Inflammatory macrophage (primary cell): ENCODE results near the gene PCNX3.

Experiments used
- DNase-seq, 2 donors: peaks; one replicate each; pipeline ENCODE4 v3.0.0-alpha.2; 2020 to 2022

PCNX3 gene

DNA sequence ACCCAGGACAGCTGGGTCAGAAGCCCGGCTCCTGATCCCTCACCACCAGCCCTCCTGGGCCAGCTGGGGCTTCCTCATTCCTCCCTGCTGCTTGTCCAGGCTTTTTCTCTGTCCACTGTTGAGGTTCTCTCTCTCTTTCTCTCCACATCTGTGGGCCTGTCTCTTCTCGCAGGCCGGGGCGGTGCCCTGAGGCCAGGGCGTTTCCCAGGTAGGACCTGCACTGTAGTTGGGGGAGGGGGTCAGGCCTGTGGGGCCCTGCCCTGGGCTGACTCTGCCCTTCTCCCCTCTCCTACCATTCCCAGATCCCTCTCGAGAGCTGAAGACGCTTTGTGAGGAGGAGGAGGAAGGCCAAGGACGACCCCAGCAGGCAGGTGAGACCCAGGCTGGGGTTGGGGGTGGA, 34.8 kb upstream of the PCNX3 start:
- no peak for DNase-seq

DNA sequence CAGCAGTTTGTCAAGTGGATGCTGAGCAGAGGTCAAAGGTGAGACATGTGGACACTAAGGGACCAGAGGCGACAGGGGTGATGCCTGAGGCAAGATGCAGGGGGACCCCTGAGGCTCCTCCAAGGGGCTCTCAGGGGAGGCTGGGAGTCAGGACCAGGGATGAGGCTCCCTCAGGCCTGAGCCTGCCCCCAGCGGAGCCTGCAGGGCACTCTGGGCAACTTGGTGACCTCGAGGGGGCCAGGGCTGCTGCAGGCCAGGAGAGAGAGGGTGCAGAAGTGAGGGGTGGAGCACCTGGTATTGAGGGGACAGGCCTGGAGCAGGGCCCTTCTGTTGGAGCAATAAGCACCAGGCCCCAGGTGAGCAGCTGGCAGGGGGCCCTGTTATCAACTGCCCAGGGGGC, 33.6 kb upstream of the PCNX3 start:
- no peak for DNase-seq

DNA sequence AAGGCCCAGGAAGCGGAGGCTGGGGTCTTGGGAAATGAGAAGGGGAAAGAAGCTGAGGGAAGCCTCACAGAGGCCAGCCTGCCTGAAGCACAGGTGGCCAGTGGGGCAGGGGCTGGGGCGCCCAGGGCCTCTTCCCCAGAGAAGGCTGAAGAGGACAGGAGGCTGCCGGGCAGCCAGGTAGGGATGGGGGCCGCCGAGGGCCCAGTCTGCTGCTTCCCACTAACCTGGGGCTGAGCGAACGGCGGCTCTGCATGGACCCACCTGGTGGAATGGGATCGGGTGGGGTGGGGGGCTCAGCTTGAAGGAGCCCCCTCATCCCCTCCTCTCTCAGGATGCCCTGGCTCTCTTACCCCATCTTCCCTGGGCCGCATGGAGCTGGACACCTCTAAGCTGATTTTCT, 32.0 kb upstream of the PCNX3 start:
- no peak for DNase-seq

DNA sequence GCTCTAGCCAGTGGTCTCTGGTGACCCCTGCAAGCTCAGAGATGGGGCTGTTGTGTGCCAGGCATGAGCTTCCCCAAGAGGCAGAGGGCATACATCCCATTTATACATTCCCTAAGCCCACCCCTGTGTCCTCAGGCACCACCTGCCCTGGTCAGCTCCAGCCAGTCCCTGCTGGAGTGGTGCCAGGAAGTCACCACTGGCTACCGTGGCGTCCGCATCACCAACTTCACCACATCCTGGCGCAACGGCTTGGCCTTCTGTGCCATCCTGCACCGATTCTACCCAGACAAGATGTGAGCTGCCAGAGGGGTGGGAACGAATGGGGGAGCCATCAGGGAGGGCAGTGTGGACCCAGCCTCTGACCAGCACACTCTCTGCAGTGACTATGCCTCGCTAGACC, 31.5 kb upstream of the PCNX3 start:
- no peak for DNase-seq

DNA sequence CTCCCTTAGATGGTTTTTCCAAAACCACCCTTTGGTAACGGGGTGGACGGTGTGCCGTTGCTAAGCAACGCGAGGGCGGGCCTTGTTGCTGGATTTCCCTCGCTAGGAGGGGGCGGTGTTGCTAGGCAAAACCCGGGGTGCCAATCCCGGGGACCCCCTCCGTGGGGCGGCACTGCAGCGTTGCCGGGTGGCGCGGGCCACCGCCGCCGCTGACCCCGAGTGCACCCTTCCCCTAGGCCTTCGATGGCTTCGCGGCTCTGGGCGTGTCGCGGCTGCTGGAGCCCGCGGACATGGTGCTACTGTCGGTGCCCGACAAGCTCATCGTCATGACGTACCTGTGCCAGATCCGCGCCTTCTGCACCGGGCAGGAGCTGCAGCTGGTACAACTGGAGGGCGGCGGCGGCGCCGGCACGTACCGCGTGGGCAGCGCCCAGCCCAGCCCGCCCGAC, 30.8 kb upstream of the PCNX3 start:
- no peak for DNase-seq

DNA sequence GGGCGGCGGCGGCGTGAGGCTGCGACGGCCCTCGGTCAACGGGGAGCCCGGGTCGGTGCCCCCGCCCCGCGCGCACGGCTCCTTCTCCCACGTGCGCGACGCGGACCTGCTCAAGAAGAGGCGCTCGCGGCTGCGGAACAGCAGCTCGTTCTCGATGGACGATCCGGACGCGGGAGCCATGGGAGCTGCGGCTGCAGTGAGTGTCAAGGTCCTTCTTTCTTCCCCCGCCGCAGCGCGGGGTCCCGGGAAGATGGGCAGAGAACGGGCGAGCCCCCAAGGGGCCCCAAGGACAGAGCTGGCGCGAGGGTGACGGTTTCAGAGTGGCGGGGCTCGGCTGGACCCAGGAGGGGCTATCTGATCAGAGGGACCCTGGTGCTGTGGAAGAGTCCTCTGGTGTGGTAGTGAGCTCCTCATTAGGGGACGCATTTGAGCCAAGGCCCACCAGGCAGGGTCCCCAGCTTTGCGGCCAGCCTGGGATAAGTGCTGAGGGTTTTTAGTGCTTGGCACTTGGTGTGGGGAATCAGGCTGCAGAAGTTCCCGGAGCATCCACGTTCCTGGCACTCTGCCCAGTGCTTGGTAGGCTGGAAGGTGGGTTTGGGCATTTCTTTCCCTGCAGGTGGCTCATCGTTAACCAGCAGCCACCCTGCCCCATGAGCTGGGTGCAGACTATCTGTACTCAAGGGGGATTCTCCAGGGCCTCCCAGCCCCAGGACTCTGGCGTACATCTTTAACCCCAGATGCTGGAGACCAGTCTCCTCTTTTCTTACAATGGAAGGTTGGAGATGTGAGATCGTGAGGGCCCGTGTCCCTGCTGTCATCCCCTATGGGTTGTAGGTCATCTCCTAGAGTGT, 30.0 kb upstream of the PCNX3 start:
- DNase-seq: no peak

DNA sequence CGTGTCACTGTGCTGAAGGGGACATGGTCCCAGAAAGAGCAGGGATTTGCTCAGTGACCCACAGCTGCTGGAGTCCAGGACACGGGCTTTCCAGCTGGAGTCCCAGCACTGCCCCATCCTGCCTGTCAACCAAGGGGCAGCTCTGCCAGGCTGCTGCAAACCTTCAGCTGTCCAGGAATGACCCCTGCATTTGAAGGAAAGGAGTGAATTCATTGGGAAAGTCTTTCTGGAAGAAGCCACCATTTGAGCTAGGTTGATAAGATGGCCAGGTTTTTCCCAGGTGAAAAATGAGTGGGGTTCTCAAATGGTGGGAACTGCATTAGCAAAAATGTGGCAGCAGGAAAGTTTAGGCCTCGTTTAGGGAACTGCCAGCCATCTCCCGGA, 29.3 kb upstream of the PCNX3 start:
- no peak for DNase-seq

DNA sequence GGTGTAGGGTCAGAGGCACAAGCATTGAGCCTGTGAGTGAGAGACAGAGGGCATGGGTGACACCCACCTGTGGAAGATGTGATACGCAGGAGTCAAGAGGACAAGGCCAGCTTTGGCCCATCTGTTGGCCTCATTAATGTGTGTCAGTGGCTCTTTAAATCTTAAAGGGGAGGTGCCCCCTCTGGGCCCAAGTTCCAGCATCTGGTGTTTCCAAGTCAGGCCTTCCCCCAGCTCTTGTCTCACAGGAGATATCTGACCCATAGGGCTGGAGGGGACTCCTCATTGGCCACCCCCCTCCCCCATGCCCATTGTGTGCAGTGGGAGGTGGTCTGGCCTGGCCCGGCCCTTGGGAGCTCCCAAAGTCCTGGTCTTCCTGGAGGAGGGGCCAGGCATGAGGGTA, 28.9 kb upstream of the PCNX3 start:
- DNase-seq: peak; percentile 43 to 54

DNA sequence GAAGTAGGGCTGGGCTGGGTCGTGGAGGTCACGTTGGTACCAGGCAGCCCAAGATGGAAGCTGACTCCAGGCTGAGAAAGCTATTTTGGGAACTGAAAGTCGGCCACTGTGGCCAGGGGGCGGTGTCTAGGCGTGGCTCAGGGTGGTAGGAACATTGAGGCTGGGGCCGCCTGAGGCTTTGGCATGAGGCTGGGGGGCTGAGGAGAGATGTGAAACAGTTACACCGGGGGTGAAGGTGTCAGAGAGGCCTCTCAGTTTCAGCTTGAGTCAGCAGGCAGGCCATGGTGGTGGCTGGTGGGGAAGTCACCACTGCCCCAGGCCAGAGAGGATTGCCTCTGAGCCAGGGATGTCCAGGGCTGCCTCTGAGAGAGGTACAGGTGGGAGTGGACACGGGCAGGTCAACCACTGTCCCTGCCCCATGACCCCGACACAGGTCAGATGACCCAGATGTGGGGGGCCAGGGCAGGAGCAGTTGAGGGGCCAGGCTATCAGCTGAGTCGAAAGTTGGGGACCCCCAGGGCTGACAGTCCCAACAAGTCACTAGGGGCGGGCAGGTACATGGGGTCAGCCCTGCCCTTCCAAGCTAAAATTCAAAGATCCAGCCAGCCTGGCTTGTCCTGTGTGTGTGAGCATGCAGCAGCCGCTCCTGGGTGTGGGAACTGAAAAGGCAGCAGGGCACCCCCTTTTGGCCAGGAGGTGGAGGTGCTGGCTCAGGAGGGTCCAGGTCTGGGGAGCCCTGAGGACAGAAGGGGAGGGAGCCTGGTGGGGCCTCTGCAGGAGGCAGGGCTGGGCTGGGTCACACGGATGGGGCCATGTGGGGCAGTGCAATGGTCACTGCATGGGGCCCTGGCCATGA, 27.1 kb upstream of the PCNX3 start:
- DNase-seq: peak; percentile 71 to 77

DNA sequence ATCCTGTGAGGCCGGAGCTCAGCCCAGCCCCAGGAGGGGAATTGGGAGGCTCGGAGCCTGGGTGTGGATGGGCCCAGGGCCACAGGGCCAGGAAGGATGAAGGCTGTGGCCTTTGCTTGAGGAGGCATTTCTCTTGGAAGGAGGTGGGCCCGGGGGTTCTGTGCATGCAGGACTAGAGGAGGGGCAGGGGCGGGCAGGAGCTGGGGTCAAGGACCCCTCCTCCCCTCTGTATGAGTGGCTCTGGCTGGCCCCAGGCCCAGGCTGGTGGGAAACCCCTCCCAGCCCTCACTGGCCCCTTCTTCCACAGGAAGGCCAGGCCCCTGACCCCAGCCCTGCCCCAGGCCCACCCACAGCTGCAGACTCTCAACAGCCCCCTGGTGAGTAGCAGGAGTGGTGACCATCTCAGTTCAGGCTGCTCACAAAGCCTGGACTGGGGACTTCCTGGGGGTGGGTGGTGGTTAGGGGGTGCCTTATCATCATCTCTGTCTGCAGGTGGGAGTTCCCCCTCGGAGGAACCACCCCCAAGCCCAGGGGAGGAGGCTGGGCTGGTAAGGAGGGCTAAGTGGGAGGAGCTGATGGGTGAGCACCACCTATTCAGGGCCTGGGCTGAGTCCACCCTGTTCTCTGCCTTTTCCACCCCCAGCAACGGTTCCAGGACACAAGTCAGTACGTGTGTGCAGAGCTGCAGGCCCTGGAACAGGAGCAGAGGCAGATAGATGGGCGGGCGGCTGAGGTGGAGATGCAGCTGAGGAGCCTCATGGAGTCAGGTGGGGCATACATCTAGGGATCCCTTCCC, 25.9 kb upstream of the PCNX3 start:
- no peak for DNase-seq

DNA sequence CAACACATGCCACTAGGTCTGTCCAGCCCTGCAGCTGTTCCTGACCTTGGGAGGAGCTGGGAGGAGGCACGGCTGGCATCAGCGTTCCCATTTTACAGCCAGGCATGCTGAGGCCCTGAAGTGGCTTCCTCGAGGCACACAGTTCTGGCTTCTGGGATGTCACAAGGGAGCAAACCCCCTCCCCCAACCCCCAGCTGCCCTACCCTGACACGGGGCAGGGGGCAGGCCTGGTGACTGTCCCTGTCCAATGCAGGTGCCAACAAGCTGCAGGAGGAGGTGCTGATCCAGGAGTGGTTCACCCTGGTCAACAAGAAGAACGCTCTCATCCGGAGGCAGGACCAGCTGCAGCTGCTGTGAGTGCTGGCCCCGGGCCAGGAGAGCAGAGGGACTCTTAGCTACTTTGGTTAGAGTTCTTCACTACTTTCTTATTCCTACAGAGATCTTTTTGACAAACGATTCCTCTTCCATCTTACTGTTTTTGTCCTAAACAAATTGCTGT, 25.3 kb upstream of the PCNX3 start:
- no peak for DNase-seq

DNA sequence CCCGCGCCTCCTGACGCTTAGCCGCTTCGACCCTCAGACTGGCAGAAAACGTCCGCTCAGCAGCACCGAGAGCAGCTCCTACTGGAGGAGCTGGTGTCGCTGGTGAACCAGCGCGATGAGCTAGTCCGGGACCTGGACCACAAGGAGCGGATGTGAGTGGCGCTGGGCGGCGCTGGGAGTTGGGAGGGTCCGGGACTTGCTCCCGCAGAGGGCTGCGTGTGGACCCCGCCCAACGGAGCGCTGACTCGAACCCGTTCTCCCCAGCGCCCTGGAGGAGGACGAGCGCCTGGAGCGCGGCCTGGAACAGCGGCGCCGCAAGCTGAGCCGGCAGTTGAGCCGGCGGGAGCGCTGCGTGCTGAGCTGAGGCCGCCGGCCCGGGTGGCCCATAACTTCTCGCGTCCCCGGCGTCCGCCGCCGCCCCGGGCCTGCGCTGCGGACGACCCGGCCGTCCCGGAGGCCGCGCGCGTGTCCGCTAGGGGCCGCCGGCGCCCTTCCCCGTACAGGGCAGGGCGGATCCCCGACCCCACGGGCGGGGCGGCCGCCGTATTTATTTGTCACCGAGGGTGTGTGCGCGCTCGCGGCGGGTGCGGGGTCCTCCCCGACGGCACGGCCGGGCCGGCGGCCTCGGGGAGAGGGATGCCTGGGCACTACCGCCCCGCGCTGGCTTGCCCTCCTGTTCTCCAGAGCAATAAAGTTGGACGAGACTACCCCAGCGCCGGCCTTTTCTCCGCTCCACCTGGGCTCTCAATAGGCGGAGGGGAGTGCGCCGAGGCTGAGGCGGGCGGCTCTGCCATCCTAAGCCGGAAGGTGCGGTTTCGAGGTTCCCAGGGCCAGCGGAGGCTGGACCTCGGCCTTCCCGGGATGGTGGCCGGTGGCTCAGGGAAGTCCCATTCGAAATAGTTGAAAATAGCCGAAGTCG, 23.4 kb upstream of the PCNX3 start:
- DNase-seq: no peak

DNA sequence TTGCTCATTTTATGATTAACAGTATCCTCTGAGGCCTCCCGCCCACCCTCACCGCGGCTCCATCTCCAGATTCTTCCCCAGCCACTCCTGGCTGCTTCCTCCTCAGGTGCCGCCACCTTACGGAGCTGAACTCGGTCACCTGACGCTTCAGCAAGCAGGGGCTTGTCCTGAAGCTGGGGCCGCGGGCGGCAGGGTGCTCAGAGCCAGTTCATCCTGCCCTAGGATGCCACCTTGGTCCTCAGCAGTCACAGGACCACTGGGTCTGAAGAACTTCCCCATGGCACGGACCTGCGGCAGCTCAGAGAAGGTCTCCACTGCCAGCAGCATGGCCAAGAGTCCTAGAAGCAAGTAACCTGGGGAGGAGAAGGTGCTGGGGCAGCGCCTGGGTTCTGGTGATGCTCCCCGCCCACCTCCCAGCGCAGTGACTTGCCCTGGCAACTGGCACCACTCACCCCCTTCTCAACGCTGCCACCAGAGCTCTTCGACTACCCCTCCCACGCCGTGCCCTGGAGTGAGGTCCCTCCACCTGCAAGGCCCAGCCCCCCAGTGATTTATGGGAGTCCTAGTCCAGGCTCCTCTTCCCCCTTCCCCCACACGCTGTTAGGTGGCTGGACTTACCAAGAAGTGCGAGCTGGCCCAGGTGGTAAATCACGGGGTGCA, 22.6 kb upstream of the PCNX3 start:
- no peak for DNase-seq

DNA sequence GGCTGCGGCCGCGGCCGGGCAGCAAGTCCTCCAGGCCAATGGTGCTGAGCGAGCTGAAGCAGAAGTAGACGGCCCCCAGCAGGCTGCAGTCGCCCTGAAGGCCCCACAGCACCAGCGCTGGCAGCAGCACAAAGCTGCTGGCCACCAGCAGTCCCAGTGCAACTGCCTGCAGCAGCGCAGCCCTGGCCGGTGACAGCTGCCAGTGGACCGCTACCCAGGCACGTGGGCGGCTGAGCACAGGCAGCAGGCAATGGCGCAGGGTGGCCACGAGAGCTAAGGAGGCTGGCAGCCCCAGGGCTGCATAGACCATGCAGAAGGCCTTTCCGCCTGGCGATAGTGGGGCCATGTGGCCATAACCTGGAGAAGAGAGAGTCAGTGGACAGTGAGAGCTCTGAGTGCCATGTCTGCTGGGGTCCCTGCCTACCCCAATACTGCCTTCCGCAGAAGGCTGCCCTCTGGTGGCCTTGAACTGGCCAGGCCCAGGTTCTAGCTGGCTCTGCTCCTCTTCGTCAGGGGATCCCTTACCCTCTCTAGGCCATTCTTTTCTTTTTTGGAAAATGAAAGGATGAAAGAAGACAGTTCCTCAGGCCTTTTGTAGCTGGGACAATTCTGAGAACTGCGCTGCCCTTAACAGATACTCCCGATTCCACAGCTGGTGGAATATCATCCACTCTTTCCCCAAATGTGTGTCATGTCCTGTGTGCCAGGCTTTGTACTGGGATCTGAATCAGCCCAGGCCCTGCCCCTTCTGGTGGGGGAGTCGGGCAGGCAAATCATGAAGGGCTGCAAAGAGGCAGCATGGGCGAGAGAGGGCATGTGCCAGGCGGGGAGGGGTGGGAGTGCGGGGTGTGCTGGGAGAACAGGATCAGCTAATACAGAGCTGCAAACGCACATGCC, 21.8 kb upstream of the PCNX3 start:
- DNase-seq: peak; percentile 48 to 53

DNA sequence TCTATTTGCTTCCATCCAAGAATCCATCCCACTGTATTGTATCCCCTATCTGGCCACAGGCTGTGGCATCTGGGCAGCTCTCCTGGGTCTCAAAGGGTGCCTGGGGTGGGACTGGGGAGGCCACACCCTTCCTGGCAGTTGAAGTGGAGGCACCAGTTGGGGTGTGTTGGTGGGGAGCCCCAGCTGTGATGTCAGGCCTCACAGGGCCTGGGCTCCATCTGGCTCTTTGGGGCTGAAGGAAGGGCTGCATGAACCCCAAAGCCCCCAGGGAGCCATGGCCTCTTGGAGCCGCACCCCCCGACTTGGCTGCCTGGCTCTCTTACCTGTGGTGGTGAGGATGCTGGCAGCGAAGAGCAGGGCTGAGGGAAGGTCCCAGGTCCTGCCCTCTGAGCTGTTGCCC, 20.4 kb upstream of the PCNX3 start:
- DNase-seq: no peak

DNA sequence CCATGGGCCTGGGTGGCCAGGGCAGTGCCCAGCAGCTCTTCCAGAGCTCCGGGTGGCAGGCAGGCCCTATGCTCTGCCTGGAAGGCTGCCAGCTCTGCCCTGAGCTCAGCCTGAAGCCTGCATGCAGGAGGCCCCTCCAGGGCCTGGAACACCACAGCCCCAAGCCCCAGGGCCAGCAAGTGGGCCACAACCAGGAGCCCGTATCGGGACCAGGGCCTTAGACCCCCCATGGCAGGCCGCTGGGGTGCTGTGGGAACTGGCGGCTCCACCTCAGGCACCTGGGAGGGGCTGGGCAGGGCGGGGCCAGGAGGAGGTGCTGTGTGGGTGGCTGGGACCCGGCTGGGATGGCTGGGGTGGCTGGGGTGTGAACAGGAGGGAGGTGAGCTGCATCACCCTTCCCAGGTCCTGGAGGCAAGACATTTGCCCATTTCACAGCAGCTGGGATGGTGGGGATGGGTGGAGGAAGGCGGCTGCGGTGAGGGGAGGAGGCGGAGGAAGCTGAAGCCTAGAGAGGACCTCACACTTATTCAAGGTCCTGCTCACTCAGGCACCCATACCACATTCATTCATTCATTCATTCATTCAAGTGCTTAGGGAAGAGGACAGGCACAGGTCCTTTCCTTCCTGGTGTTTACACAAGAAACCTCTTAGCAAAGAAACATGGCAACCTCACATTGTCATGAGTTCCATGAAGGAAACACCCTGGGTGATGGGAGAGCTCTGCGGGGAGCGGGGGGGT, 19.9 kb upstream of the PCNX3 start, which contains the start of gene KCNK7:
Gene KCNK7, minus strand, starts transcription at position 258 of the 739 bp plus-strand sequence. Its CDS starts 28 bp downstream, at position 230.
- no peak for DNase-seq

DNA sequence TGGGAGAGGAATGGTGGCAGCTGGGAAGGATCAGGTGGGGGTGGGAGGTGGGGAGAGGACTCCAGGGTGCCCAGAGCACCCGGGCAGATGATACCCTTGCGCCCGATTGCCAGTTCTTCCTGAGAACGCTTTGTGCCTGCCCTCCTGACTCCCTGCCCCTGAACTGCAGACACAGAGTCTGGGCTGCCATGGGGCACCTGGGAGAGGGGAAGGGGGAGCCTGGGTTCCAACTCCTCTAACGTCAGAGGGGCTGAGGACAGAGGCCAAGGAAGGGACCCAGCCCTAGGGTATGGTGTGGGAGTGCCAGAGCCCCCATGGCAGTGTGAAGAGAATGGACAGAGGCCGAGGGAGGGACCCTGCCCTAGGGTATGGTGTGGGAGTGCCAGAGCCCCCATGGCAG, 19.1 kb upstream of the PCNX3 start:
- no peak for DNase-seq

DNA sequence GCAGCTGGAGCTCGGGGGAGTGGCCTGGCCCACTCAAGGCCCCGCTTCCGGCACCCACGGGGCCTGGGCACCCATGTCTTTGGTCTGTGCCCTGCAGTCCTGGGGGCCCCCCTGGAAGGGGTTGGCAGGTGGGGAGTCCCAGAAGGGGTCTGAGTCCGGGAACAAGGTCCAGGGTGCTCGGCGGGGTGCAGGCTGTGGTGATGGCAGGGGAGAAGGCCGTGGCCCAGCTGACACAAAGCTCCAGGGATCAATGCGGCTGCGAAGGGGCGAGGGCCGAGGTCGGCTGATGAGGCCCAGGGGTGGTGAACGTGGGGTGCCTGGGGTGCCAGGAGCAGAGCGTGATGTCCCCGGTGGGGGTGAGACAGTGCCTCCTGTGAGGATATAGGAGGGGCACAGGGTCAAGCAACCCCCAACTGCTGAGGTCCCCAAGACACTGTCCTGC, 17.3 kb upstream of the PCNX3 start:
- DNase-seq: no peak
